ENCODE measurements around the gene DMRTC1B.
"Not testable (repeated sequence)": the region's sequence is repeated elsewhere in the genome, so short reads cannot be mapped to it uniquely, and the experiment has no call there.

GRCh38 chrX:72776653-72777466 lies at the start of gene DMRTC1B:
- TF ChIP-seq, protein P1, sequence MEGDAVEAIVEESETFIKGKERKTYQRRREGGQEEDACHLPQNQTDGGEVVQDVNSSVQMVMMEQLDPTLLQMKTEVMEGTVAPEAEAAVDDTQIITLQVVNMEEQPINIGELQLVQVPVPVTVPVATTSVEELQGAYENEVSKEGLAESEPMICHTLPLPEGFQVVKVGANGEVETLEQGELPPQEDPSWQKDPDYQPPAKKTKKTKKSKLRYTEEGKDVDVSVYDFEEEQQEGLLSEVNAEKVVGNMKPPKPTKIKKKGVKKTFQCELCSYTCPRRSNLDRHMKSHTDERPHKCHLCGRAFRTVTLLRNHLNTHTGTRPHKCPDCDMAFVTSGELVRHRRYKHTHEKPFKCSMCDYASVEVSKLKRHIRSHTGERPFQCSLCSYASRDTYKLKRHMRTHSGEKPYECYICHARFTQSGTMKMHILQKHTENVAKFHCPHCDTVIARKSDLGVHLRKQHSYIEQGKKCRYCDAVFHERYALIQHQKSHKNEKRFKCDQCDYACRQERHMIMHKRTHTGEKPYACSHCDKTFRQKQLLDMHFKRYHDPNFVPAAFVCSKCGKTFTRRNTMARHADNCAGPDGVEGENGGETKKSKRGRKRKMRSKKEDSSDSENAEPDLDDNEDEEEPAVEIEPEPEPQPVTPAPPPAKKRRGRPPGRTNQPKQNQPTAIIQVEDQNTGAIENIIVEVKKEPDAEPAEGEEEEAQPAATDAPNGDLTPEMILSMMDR (IDR thresholded peaks at IDR 0.05; ENCODE audit: low read depth, low read length): not testable (repeated sequence)
- TF ChIP-seq EZH2phosphoT487 (IDR thresholded peaks at IDR 0.05; ENCODE audit: low read depth): not testable (repeated sequence)
